Breast epithelium (tissue), 4 donors: ENCODE measurements around the gene BRINP1. TPM values are rescaled to one million over a fixed set of nuclear protein-coding genes. Genes with fewer than 3 reads are reported as not detected.

Experiments used
- DNase-seq, 2 donors: peaks; one replicate each; pipeline ENCODE4 v3.0.0-alpha.2; 2019; ENCODE audit warnings: low spot score in 2 of 2
- H3K27ac ChIP-seq, 2 donors: fragments of 200-600 bp; sonication (generic) in 1 of 2; one replicate each; pipeline ENCODE4 v1.5.1; 2016 to 2019; ENCODE audit warnings: mild to moderate bottlenecking in 1 of 2
- H3K27me3 ChIP-seq, 2 donors: fragments of 200-600 bp; sonication (generic) in 1 of 2; one replicate each; pipeline versions ENCODE4 v1.5.1 to v1.6.0; 2017 to 2019; ENCODE audit warnings: control low read depth in 1 of 2, mild to moderate bottlenecking in 1 of 2
- H3K36me3 ChIP-seq: fragments of 200-600 bp; one replicate; pipeline ENCODE4 v1.5.1; 2019
- H3K4me1 ChIP-seq, 2 donors: fragments of 200-600 bp; sonication (generic); one replicate each; pipeline ENCODE4 v1.5.1; 2016 to 2019; ENCODE audit warnings: control low read depth in 1 of 2
- H3K4me3 ChIP-seq, 3 donors: fragments of 200-600 bp; sonication (generic); 1 replicate in 2 of 3; 2 replicates in 1 of 3; pipeline ENCODE4 v1.5.1; 2016 to 2019; ENCODE audit warnings: mild to moderate bottlenecking in 3 of 3, moderate library complexity in 2 of 3
- H3K9me3 ChIP-seq, 2 donors: fragments of 200-600 bp; sonication (generic) in 1 of 2; one replicate each; pipeline ENCODE4 v1.5.1; 2016 to 2019; ENCODE audit warnings: control low read depth in 1 of 2
- CTCF ChIP-seq, 3 donors: fragments of 450-650 bp; IDR thresholded peaks; one replicate each; pipeline ENCODE4 v1.5.1; 2016 to 2017; ENCODE audit warnings: antibody characterized with exemption in 3 of 3, mild to moderate bottlenecking in 3 of 3, moderate library complexity in 3 of 3
- POLR2A ChIP-seq: fragments of 450-650 bp; IDR thresholded peaks from one replicate; pipeline ENCODE4 v1.6.1; 2016; ENCODE audit warnings: antibody characterized with exemption, mild to moderate bottlenecking, moderate library complexity
- POLR2AphosphoS5 ChIP-seq, 3 donors: sonication (generic); formaldehyde crosslinking; IDR thresholded peaks; one replicate each; pipeline ENCODE4 v1.6.1; 2017; ENCODE audit warnings: antibody characterized with exemption in 3 of 3
- intact Hi-C: fragments of 100-400 bp; cut with DNase I; formaldehyde crosslinking; loops from one replicate; pipeline ENCODE4 v1.15.1; 2023; ENCODE audit warnings: low total_unique reads
- total RNA-seq, 3 donors: library from RNA; depleted of rRNA; stranded (reverse); fragments of >200 nt; gene quantifications; one replicate each; pipeline ENCODE4 v1.1.0, GENCODE V29; 2016

BRINP1 gene
- total RNA-seq, 3 donors from 2014 or later = 8.8 to 27.5 TPM; not detected in 1

GRCh38 chr9:119126040-119126439 lies 243.2 kb downstream of the BRINP1 start:
- H3K9me3 ChIP-seq = no peaks in the 10 kb centered on the region
- no peaks in the 10 kb centered on the region for H3K4me1 ChIP-seq
- no peaks in the 10 kb centered on the region for H3K27me3 ChIP-seq
- intact Hi-C loops = no loop called here
- H3K36me3 ChIP-seq = no peaks in the 10 kb centered on the region
- DNase-seq = no peak
- TF ChIP-seq CTCF (IDR thresholded peaks at IDR 0.05) (no peak), POLR2A (no peak), POLR2AphosphoS5 (IDR thresholded peaks at IDR 0.05) (no peak)
- H3K27ac ChIP-seq = no peak overlapping the region
- H3K4me3 ChIP-seq = no peak overlapping the region

- Histone ChIP-seq H3K27me3 (no peaks in the 10 kb centered on the region), H3K9me3 (no peaks in the 10 kb centered on the region), H3K36me3 (no peaks in the 10 kb centered on the region), H3K27ac (no peak overlapping the region), H3K4me1 (no peaks in the 10 kb centered on the region), H3K4me3 (no peak overlapping the region)
- TF ChIP-seq POLR2A (no peak), POLR2AphosphoS5 (IDR thresholded peaks at IDR 0.05) (no peak), CTCF (IDR thresholded peaks at IDR 0.05) (no peak)
- intact Hi-C loops = no loop called here
- DNase-seq = no peak
Measured at GRCh38 chr9:119121899-119122298, 247.3 kb downstream of the BRINP1 start.

GRCh38 chr9:119117409-119117808 lies 251.8 kb downstream of the BRINP1 start:
- no peak overlapping the region for H3K27ac ChIP-seq
- no peak for DNase-seq
- intact Hi-C loops = no loop called here

More at GRCh38 chr9:119117409-119117808, 251.8 kb downstream of the BRINP1 start:
- TF ChIP-seq POLR2AphosphoS5 (IDR thresholded peaks at IDR 0.05) = no peak
- no peak for TF ChIP-seq POLR2A
- no peak for TF ChIP-seq CTCF (IDR thresholded peaks at IDR 0.05)
- no peaks in the 10 kb centered on the region for H3K4me1 ChIP-seq
- no peaks in the 10 kb centered on the region for H3K27me3 ChIP-seq
- no peaks in the 10 kb centered on the region for H3K9me3 ChIP-seq
- H3K36me3 ChIP-seq = no peaks in the 10 kb centered on the region
- H3K4me3 ChIP-seq = no peak overlapping the region
